Ammon's horn (tissue), 1 donor: Measurements from ENCODE around the gene TRIP12.
A peak's percentile ranks its signal among the peaks of the same experiment; 100 is the strongest.
"Not testable (repeated sequence)": the region's sequence is repeated elsewhere in the genome, so short reads cannot be mapped to it uniquely, and the experiment has no call there.

ENCODE experiments used
- DNase-seq: peaks from one replicate; pipeline ENCODE4 v3.0.0-alpha.2; 2016; ENCODE audit warnings: low spot score

Gene TRIP12

GRCh38 chr2:229831805-229832509 is 89.9 kb downstream of the TRIP12 start:
- no peak for DNase-seq

- DNase-seq: no peak
These were observed 96.3 kb downstream of the TRIP12 start for GRCh38 chr2:229825476-229825875.

GRCh38 chr2:229821316-229821715 is 100.5 kb downstream of the TRIP12 start:
- no peak for DNase-seq

GRCh38 chr2:229818230-229818629 is 103.6 kb downstream of the TRIP12 start:
- no peak for DNase-seq

- DNase-seq: no peak
These were observed 106.0 kb downstream of the TRIP12 start for GRCh38 chr2:229815858-229816257.

- no peak for DNase-seq
These were observed 106.5 kb downstream of the TRIP12 start for GRCh38 chr2:229815342-229815741.

- no peak for DNase-seq
These were observed 111.0 kb downstream of the TRIP12 start for GRCh38 chr2:229810786-229811185.

- DNase-seq: no peak
These were observed 116.2 kb downstream of the TRIP12 start for GRCh38 chr2:229805559-229805958.

GRCh38 chr2:229802785-229803184 is 119.0 kb downstream of the TRIP12 start:
- DNase-seq: no peak

- peak; percentile 74 for DNase-seq
These were observed 120.6 kb downstream of the TRIP12 start for GRCh38 chr2:229800997-229801754.

- peak; percentile 21 for DNase-seq
These were observed 123.2 kb downstream of the TRIP12 start for GRCh38 chr2:229798446-229799155.

GRCh38 chr2:229795058-229795457 is 126.8 kb downstream of the TRIP12 start:
- DNase-seq: no peak

GRCh38 chr2:229794636-229795035 is 127.2 kb downstream of the TRIP12 start:
- DNase-seq: no peak

GRCh38 chr2:229786289-229786688 is 135.5 kb downstream of the TRIP12 start:
- DNase-seq: not testable (repeated sequence)

GRCh38 chr2:229784791-229785190 is 137.0 kb downstream of the TRIP12 start:
- DNase-seq: no peak

- DNase-seq: no peak
These were observed 138.6 kb downstream of the TRIP12 start for GRCh38 chr2:229783108-229783721.

GRCh38 chr2:229780856-229781773 is 140.7 kb downstream of the TRIP12 start:
- peak; percentile 74 for DNase-seq

- no peak for DNase-seq
These were observed 142.2 kb downstream of the TRIP12 start for GRCh38 chr2:229779650-229780049.

GRCh38 chr2:229777716-229778115 is 144.1 kb downstream of the TRIP12 start:
- DNase-seq: no peak

GRCh38 chr2:229775614-229776313 is 146.0 kb downstream of the TRIP12 start:
- DNase-seq: no peak

GRCh38 chr2:229774237-229774636 is 147.6 kb downstream of the TRIP12 start:
- no peak for DNase-seq
